Endothelial cell of umbilical vein (primary cell): ENCODE data around the gene CDYL. TPM values are rescaled to one million over a fixed set of nuclear protein-coding genes. Genes with fewer than 3 reads are reported as not detected.

Source experiments
- BruUV-seq: library from RNA; stranded (reverse); fragments of 400-500 nt; replicated peaks from 2 replicates; lab custom pipeline; 2021; lab: Mats Ljungman, UMichigan
- CTCF ChIA-PET: fragments of 300-600, 350-600 bp; sonication (Branson Sonifier 250); formaldehyde crosslinking; loops from one replicate; lab custom pipeline; 2021; ENCODE audit warnings: antibody characterized with exemption, inconsistent platforms; lab: Charles Lee
- POLR2A ChIA-PET: fragments of 300-600, 350-600 bp; sonication (Branson Sonifier 250); formaldehyde crosslinking; loops from one replicate; lab custom pipeline; 2021; ENCODE audit warnings: antibody characterized with exemption, inconsistent platforms; lab: Charles Lee
- DNase-seq: peaks from one replicate; pipeline ENCODE4 v3.0.0-alpha.2; 2011; ENCODE audit warnings: low read depth, low spot score
- FAIRE-seq: peaks from 2 replicates; lab custom pipeline; 2011; peaks lifted over from hg19 to GRCh38; lab: Jason Lieb, UNC
- H2AFZ ChIP-seq: 2 replicates; pipeline ENCODE4 v1.6.0; 2012; ENCODE audit warnings: low read depth, low read length, control low read depth, inconsistent platforms
- H3K27ac ChIP-seq: 2 replicates; pipeline ENCODE4 v1.5.1; 2011; ENCODE audit warnings: low read depth, mild to moderate bottlenecking, control low read depth, low read length, moderate library complexity; ENCODE audit not compliant: insufficient read depth
- H3K27me3 ChIP-seq, 2 experiments: 2 replicates each; pipeline versions ENCODE4 v1.6.0 to v1.6.1; 2011; ENCODE audit warnings: low read length in 2 of 2, mixed read lengths in 1 of 2; ENCODE audit not compliant: control insufficient read depth in 2 of 2, insufficient read depth in 2 of 2
- H3K36me3 ChIP-seq, 2 experiments: 2 replicates in 1 of 2; 3 replicates in 1 of 2; pipeline ENCODE4 v1.5.1; 2011; ENCODE audit warnings: low read length in 2 of 2, mild to moderate bottlenecking in 1 of 2, moderate library complexity in 1 of 2; ENCODE audit not compliant: control insufficient read depth in 2 of 2, insufficient read depth in 2 of 2; ENCODE audit errors: extremely low read depth in 1 of 2
- H3K4me1 ChIP-seq: 3 replicates; pipeline ENCODE4 v1.5.1; 2011; ENCODE audit warnings: mild to moderate bottlenecking, low read length; ENCODE audit not compliant: control insufficient read depth, insufficient read depth; ENCODE audit errors: extremely low read depth
- H3K4me2 ChIP-seq: 2 replicates; pipeline ENCODE4 v1.6.1; 2011; ENCODE audit warnings: low read length, control low read depth, mixed read lengths; ENCODE audit not compliant: insufficient read depth
- H3K4me3 ChIP-seq, 3 experiments: fragments of 200-600 bp in 1 of 3; sonication (generic), shearing (Covaris generic) in 1 of 3; replicated peaks in 1 of 3; 2 replicates each; pipeline ENCODE4 v1.5.1; 2011 to 2016; ENCODE audit warnings: control low read depth in 3 of 3, low read length in 3 of 3, mild to moderate bottlenecking in 2 of 3, inconsistent platforms in 1 of 3, low read depth in 1 of 3, moderate library complexity in 1 of 3; ENCODE audit not compliant: insufficient read depth in 1 of 3
- H3K79me2 ChIP-seq: 2 replicates; pipeline ENCODE4 v1.6.0; 2012; ENCODE audit warnings: low read length, inconsistent platforms; ENCODE audit not compliant: control insufficient read depth, insufficient read depth
- H3K9ac ChIP-seq: replicated peaks from 2 replicates; pipeline ENCODE3; 2011; ENCODE audit warnings: low read length, control low read depth; ENCODE audit not compliant: insufficient read depth; ENCODE audit errors: extremely low read depth
- H3K9me1 ChIP-seq: replicated peaks from 3 replicates; pipeline ENCODE4 v1.6.0; 2011; ENCODE audit warnings: mild to moderate bottlenecking, low read length; ENCODE audit not compliant: control insufficient read depth, insufficient read depth; ENCODE audit errors: extremely low read depth
- H3K9me3 ChIP-seq: replicated peaks from 2 replicates; pipeline ENCODE4 v1.5.1; 2012; ENCODE audit warnings: low read length, inconsistent platforms; ENCODE audit not compliant: control insufficient read depth, insufficient read depth
- H4K20me1 ChIP-seq: replicated peaks from 2 replicates; pipeline ENCODE3; 2011; ENCODE audit warnings: mild to moderate bottlenecking, low read length; ENCODE audit not compliant: control insufficient read depth, insufficient read depth; ENCODE audit errors: extremely low read depth
- CTCF ChIP-seq, 2 donors: IDR thresholded peaks; 1 replicate in 1 of 2; 2 replicates in 1 of 2; pipeline ENCODE4 v1.5.1; 2011; ENCODE audit warnings: low read length in 2 of 2, mild to moderate bottlenecking in 2 of 2, moderate library complexity in 2 of 2, control low read depth in 1 of 2, inconsistent platforms in 1 of 2, low read depth in 1 of 2; ENCODE audit not compliant: insufficient read depth in 1 of 2; ENCODE audit errors: extremely low read depth in 1 of 2
- EZH2 ChIP-seq: IDR thresholded peaks from 2 replicates; pipeline ENCODE4 v1.6.1; 2012; ENCODE audit warnings: borderline replicate concordance, low read depth, mild to moderate bottlenecking, moderate library complexity, low read length, inconsistent platforms; ENCODE audit not compliant: severe bottlenecking
- FOS ChIP-seq: IDR thresholded peaks from 2 replicates; pipeline ENCODE4 v1.6.1; 2011; ENCODE audit warnings: mild to moderate bottlenecking, low read length, moderate library complexity, borderline replicate concordance; ENCODE audit not compliant: insufficient read depth
- GATA2 ChIP-seq: IDR thresholded peaks from 2 replicates; pipeline ENCODE4 v1.7.0; 2011; ENCODE audit warnings: low read depth, mild to moderate bottlenecking, moderate library complexity, mixed read lengths, low read length; ENCODE audit not compliant: insufficient read length, insufficient read depth
- JUN ChIP-seq: IDR thresholded peaks from 2 replicates; pipeline ENCODE4 v1.6.1; 2011; ENCODE audit warnings: borderline replicate concordance, low read depth; ENCODE audit not compliant: insufficient read length, insufficient read depth
- MYC ChIP-seq: IDR thresholded peaks from one replicate; pipeline ENCODE4 v1.6.1; 2011; ENCODE audit warnings: mild to moderate bottlenecking, low read depth, low read length
- POLR2A ChIP-seq: IDR thresholded peaks from 2 replicates; pipeline ENCODE4 v1.6.1; 2012; ENCODE audit warnings: low read depth, mild to moderate bottlenecking, control low read depth, low read length
- dilution Hi-C: fragments of 300-500 bp; cut with MboI; formaldehyde crosslinking; loops from one replicate; pipeline ENCODE4 v1.15.0; 2019; ENCODE audit warnings: low sequenced_read_pairs; ENCODE audit not compliant: extremely low pct_ligation_motif_present
- intact Hi-C: fragments of 100-400 bp; cut with micrococcal nuclease; formaldehyde crosslinking; loops from one replicate; pipeline ENCODE4 v1.10.0; 2022
- polyA plus RNA-seq, 4 experiments: library from polyadenylated mRNA; depleted of rRNA in 3 of 4; stranded (reverse) in 3 of 4; unstranded in 1 of 4; fragments of >200 nt; gene quantifications; 2 replicates each; pipeline versions ENCODE4 v1.2.1 to v1.2.3, GENCODE V29; 2011 to 2012; ENCODE audit warnings: missing spikeins in 1 of 4
- total RNA-seq: library from RNA; stranded (reverse); gene quantifications from 2 replicates; pipeline ENCODE4 v1.2.3, GENCODE V29; 2021

CDYL gene
- total and polyA plus RNA-seq, 2 donors (not counting 3 experiments of a cell fraction or from before 2014, with no cell fraction given), result 10.2 to 35.6 TPM

DNA sequence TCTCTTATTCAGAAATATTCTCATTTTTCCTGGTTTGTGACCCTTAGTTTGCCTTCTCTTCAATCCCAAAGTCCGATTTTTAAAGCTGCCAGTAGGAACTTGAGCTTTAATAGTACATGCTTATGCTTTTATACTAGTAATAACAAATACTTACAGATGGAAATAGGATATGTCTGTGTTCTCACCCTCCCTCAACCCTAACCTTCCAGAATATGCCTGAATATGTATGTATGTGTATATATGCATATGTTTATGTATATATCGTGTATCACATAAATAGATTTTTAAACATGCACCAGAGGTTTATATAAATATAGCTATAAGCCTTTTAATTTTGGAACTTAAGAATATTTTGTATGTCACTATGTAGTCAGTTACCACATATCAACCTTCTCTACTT is 38.8 kb downstream of the CDYL start:
- intact Hi-C loops (loop anchor here (5.0 kb wide), 2 partner anchors 117 to 208 kb away; no protein-coding TSS in a partner anchor), dilution Hi-C loops (no loop called here)
- TF ChIP-seq FOS (no peak), POLR2A (no peak), MYC (no peak), CTCF (IDR thresholded peaks at IDR 0.05; ENCODE audit: extremely low read depth in 1 of 2, insufficient read depth in 1 of 2, low read depth in 1 of 2, low read length in 2 of 2) (no peak), JUN (no peak), GATA2 (no peak), EZH2 (no peak)
- peaks cover 32% of the 10 kb centered on the region for H3K4me1 ChIP-seq
- no peaks in the 10 kb centered on the region for H3K36me3 ChIP-seq
- H3K9me3 ChIP-seq, result no peaks in the 10 kb centered on the region
- no peaks in the 10 kb centered on the region for H4K20me1 ChIP-seq
- peaks cover 79% of the 10 kb centered on the region for H3K79me2 ChIP-seq
- FAIRE-seq (no peak), DNase-seq (no peak)
- ChIA-PET POLR2A (no interaction called here), CTCF (no interaction called here)
- H3K9ac ChIP-seq, result no peak overlapping the region
- H3K4me3 ChIP-seq, result no peak overlapping the region
- no peak overlapping the region for H3K27ac ChIP-seq
- H3K4me2 ChIP-seq, result no peak overlapping the region
- BruUV-seq, result no TSS peak
- H3K9me1 ChIP-seq, result no peaks in the 10 kb centered on the region
- no peaks in the 10 kb centered on the region for H3K27me3 ChIP-seq
- H2AFZ ChIP-seq, result no peak overlapping the region
